Cardiac muscle cell (in vitro differentiated cells and primary cell): ENCODE results near the gene ACSF2. TPM values are rescaled to one million over a fixed set of nuclear protein-coding genes. Genes with fewer than 3 reads are reported as not detected.
A peak's percentile ranks its signal among the peaks of the same experiment; 100 is the strongest.

ENCODE experiments used
- DNase-seq, 2 donors: peaks; one replicate each; pipeline versions ENCODE4 v3.0.0 to v3.0.0-alpha.2; 2010 to 2017; ENCODE audit warnings: low read depth in 1 of 2, low spot score in 1 of 2
- H3K27ac ChIP-seq: fragments of 200-600 bp; sonication (generic); 2 replicates; pipeline ENCODE4 v1.5.1; 2016
- H3K27me3 ChIP-seq: fragments of 200-600 bp; sonication (generic); 2 replicates; pipeline ENCODE4 v1.6.0; 2016; ENCODE audit warnings: control low read depth
- H3K36me3 ChIP-seq: fragments of 200-600 bp; sonication (generic); 2 replicates; pipeline ENCODE4 v1.5.1; 2016; ENCODE audit warnings: control low read depth
- H3K4me1 ChIP-seq: fragments of 200-600 bp; sonication (generic); 2 replicates; pipeline ENCODE4 v1.8.1; 2017; ENCODE audit warnings: low read depth, mild to moderate bottlenecking, mixed run types
- H3K4me3 ChIP-seq: fragments of 200-600 bp; sonication (generic); 2 replicates; pipeline ENCODE4 v1.5.1; 2016; ENCODE audit warnings: mild to moderate bottlenecking
- H3K9me3 ChIP-seq: fragments of 200-600 bp; sonication (generic); 2 replicates; pipeline ENCODE4 v1.5.1; 2017; ENCODE audit warnings: low read depth, mild to moderate bottlenecking, control low read depth
- polyA plus RNA-seq: library from polyadenylated mRNA; unstranded; fragments of >200 nt; fragmentation: Nextera tagmentation; extraction: Ambion mirVana; gene quantifications from 2 replicates; pipeline ENCODE4 v1.2.1, GENCODE V29; 2016
- total RNA-seq: library from RNA; depleted of rRNA; stranded (reverse); fragments of >200 nt; gene quantifications from 2 replicates; pipeline ENCODE4 v1.2.3, GENCODE V29; 2016
- TF ChIP-seq, protein P1 (sequence below): IDR thresholded peaks from 2 replicates; pipeline ENCODE4 v1.5.1; 2012; ENCODE audit warnings: low read depth, mild to moderate bottlenecking, low read length

ACSF2 gene
- total and polyA plus RNA-seq, 2 experiments from 2014 or later: 73.3 to 177 TPM

DNA sequence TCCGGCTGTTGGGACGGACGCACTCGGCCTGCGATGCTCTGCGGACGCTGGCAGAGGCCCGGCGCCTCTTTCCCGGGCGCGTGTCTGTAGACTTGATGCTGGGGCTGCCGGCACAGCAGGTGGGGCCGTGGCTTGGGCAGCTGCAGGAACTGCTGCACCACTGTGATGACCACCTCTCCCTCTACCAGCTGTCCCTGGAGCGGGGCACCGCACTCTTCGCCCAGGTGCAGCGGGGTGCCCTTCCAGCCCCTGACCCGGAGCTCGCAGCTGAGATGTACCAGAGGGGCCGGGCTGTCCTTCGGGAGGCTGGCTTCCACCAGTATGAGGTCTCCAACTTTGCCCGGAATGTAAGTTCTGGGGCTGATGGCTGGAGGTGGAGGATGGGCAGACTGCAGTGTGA is 56.1 kb downstream of the ACSF2 start:
- Histone ChIP-seq H3K27me3 (no peaks in the 10 kb centered on the region), H3K27ac (no peak overlapping the region), H3K4me1 (peaks cover 2% of the 10 kb centered on the region), H3K4me3 (no peak overlapping the region), H3K36me3 (peaks cover 4% of the 10 kb centered on the region), H3K9me3 (no peaks in the 10 kb centered on the region)
- DNase-seq: no peak
- TF ChIP-seq, protein P1, sequence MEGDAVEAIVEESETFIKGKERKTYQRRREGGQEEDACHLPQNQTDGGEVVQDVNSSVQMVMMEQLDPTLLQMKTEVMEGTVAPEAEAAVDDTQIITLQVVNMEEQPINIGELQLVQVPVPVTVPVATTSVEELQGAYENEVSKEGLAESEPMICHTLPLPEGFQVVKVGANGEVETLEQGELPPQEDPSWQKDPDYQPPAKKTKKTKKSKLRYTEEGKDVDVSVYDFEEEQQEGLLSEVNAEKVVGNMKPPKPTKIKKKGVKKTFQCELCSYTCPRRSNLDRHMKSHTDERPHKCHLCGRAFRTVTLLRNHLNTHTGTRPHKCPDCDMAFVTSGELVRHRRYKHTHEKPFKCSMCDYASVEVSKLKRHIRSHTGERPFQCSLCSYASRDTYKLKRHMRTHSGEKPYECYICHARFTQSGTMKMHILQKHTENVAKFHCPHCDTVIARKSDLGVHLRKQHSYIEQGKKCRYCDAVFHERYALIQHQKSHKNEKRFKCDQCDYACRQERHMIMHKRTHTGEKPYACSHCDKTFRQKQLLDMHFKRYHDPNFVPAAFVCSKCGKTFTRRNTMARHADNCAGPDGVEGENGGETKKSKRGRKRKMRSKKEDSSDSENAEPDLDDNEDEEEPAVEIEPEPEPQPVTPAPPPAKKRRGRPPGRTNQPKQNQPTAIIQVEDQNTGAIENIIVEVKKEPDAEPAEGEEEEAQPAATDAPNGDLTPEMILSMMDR: no peak

DNA sequence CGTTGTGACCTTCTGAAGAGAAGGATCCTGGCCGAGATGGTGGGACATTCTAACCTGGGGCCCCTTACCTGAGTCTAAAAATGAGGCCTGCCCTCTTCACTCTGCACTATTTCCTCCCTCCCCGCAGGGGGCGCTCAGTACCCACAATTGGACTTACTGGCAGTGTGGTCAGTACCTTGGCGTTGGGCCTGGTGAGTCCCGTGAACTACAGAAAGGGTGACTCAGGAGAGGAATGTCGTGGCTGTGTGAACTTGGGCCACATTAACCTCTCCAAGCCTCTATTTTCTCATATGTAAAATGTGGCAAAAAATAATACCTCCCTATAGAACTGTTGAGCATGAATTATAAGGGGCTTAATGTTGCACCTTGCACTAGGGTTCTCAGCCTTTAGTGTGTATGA is 56.5 kb downstream of the ACSF2 start:
- Histone ChIP-seq H3K4me1 (peaks cover 2% of the 10 kb centered on the region), H3K4me3 (no peak overlapping the region), H3K9me3 (no peaks in the 10 kb centered on the region), H3K27me3 (no peaks in the 10 kb centered on the region), H3K27ac (no peak overlapping the region), H3K36me3 (peaks cover 4% of the 10 kb centered on the region)
- DNase-seq: peak; percentile 89 to 97
- TF ChIP-seq, protein P1: peak; percentile 88

DNA sequence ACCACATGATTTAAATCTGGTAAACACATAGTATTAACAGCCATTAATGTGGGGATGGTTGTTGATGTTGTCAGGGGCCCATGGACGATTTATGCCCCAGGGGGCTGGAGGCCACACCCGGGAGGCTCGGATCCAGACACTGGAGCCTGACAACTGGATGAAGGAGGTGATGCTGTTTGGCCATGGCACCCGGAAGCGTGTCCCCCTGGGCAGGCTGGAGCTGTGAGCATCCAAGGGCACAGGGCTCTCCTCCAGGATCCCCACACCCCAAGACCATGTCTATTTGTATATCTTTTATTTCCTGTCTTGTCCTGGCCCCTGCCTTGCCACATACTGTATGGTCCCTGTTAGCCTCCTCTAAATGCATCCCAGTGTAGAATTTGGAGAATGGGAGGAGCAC is 57.2 kb downstream of the ACSF2 start:
- H3K4me3 ChIP-seq: no peak overlapping the region
- H3K9me3 ChIP-seq: no peaks in the 10 kb centered on the region
- H3K27me3 ChIP-seq: no peaks in the 10 kb centered on the region
- peaks cover under 1% of the 10 kb centered on the region for H3K4me1 ChIP-seq
- TF ChIP-seq, protein P1: no peak
- DNase-seq: no peak
- H3K36me3 ChIP-seq: peaks cover 4% of the 10 kb centered on the region
- H3K27ac ChIP-seq: no peak overlapping the region

DNA sequence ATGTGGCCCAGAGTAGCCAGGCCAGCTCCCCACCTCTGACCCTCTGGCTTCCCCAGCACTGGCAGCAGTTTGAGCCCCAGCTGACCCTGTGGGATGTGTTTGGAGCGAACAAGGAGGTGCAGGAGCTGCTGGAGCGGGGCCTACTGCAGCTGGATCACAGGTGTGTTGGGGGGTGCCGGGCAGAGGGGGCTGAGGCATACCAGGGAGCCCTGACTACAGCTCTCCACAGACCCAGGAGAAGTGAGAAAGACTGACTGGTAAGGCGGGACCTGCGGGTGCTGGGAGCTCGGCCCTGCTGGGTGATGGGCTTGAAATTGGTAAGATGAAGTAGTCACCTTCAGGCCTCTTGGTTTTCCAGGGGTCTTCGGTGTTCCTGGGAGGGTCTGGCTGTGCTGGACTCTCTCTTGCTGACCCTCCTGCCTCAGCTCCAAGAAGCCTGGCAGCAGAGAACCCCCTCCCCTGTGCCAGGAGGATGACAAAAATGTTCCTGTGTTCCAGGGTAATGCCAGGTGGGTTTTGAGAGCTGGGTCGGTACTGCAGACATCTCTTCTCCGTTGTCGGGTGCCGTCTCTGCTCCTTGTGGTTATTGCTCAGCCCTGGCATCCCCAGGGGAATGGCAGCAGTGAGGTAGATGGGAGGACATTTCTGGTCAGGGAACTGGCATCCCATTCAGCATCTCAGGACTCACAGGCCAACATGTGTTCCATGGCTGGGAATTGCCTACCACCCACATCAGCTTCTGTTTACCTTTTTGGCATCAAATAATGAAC is 58.6 kb downstream of the ACSF2 start:
- H3K27ac ChIP-seq: no peak overlapping the region
- peaks cover 4% of the 10 kb centered on the region for H3K36me3 ChIP-seq
- DNase-seq: no peak
- TF ChIP-seq, protein P1: no peak
- H3K4me3 ChIP-seq: no peak overlapping the region
- H3K4me1 ChIP-seq: no peaks in the 10 kb centered on the region
- no peaks in the 10 kb centered on the region for H3K27me3 ChIP-seq
- H3K9me3 ChIP-seq: no peaks in the 10 kb centered on the region

DNA sequence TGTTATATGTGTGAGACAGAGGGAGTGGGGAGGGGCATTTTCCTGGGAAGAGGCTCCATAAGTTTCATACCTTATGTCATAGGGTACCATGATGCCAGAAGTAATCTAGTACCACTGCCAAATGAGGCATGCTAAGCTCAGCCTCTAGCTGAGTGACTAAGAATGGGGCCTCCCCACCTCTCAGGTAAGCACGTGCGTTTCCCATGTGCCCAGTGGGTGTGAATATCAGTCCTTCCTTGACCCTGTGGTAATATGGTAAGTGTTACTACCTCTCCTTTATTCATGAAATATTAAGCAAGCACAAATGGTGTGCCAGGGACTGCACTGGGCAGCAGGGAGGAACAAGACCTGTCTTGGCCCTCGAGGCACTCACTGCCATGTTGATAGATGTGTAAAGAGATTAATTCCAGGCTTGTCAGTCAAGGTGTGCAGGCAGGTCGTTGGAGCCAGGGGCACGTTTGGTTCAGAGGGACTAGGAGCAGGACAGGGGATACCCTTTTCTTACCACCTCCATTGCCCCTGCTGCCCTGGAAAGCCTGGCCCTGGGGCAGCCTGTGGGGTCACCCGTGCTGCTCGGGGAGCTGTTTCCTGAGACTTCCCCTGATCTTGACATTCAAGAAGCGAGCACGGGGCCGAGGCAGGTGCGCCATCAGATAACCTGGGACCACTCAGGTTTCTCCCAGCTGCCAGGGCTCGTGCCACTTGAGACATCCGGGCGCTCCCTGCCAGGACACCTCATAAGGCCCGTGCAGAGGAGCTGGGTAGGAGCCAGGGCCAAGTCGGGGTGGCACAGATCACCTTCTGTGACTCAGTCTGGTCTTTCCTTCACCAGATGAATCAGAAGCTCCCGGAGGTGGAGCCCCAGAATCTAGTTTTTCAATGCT is 61.4 kb downstream of the ACSF2 start:
- TF ChIP-seq, protein P1: no peak
- no peak overlapping the region for H3K4me3 ChIP-seq

More for the DNA sequence above, 61.4 kb downstream of the ACSF2 start:
- DNase-seq: no peak
- H3K36me3 ChIP-seq: peaks cover 4% of the 10 kb centered on the region
- H3K9me3 ChIP-seq: no peaks in the 10 kb centered on the region
- no peak overlapping the region for H3K27ac ChIP-seq
- no peaks in the 10 kb centered on the region for H3K27me3 ChIP-seq
- H3K4me1 ChIP-seq: no peaks in the 10 kb centered on the region
